CD4-positive, alpha-beta T cell treated with Interferon gamma for 1 hour (primary cell): ENCODE results near the gene NTM.

ENCODE experiments used
- DNase-seq: peaks from one replicate; pipeline ENCODE4 v3.0.0-alpha.2; 2020

Gene NTM

GRCh38 chr11:131943295-131943694 is 572.9 kb downstream of the NTM start:
- DNase-seq: no peak

GRCh38 chr11:131944736-131945135 is 574.3 kb downstream of the NTM start:
- no peak for DNase-seq

- DNase-seq: no peak
These were observed 575.3 kb downstream of the NTM start for GRCh38 chr11:131945706-131946105.

GRCh38 chr11:131947511-131947910 is 577.1 kb downstream of the NTM start:
- no peak for DNase-seq

- DNase-seq: no peak
These were observed 580.7 kb downstream of the NTM start for GRCh38 chr11:131951121-131951520.

GRCh38 chr11:131954146-131954545 is 583.7 kb downstream of the NTM start:
- DNase-seq: no peak

GRCh38 chr11:131955904-131956303 is 585.5 kb downstream of the NTM start:
- DNase-seq: no peak

GRCh38 chr11:131957201-131957600 is 586.8 kb downstream of the NTM start:
- DNase-seq: no peak

GRCh38 chr11:131957875-131958274 is 587.5 kb downstream of the NTM start:
- no peak for DNase-seq

GRCh38 chr11:131962818-131963217 is 592.4 kb downstream of the NTM start:
- no peak for DNase-seq

GRCh38 chr11:131964698-131965483 is 594.5 kb downstream of the NTM start:
- no peak for DNase-seq

GRCh38 chr11:131965504-131965903 is 595.1 kb downstream of the NTM start:
- DNase-seq: no peak

GRCh38 chr11:131966667-131967066 is 596.3 kb downstream of the NTM start:
- DNase-seq: no peak

GRCh38 chr11:131969261-131969660 is 598.8 kb downstream of the NTM start:
- DNase-seq: no peak

- no peak for DNase-seq
These were observed 602.6 kb downstream of the NTM start for GRCh38 chr11:131973061-131973460.

GRCh38 chr11:131975619-131976018 is 605.2 kb downstream of the NTM start:
- no peak for DNase-seq

GRCh38 chr11:131976021-131976420 is 605.6 kb downstream of the NTM start:
- no peak for DNase-seq

- DNase-seq: no peak
These were observed 606.8 kb downstream of the NTM start for GRCh38 chr11:131977231-131977630.

- no peak for DNase-seq
These were observed 607.4 kb downstream of the NTM start for GRCh38 chr11:131977854-131978253.

GRCh38 chr11:131978351-131978750 is 607.9 kb downstream of the NTM start:
- no peak for DNase-seq

- no peak for DNase-seq
These were observed 608.9 kb downstream of the NTM start for GRCh38 chr11:131979364-131979763.

- DNase-seq: no peak
These were observed 609.8 kb downstream of the NTM start for GRCh38 chr11:131980199-131980598.

GRCh38 chr11:131980888-131981668 is 610.7 kb downstream of the NTM start:
- no peak for DNase-seq

- no peak for DNase-seq
These were observed 611.7 kb downstream of the NTM start for GRCh38 chr11:131982154-131982553.
